T-helper 1 cell treated with Interleukin-12 subunit alpha and Interleukin-12 subunit beta and Interleukin-4 antibody, amounts not matched to agents 30 ng/mL and 1 ng/mL, for 36 hours (primary cell): ENCODE measurements around the gene UQCC5. TPM values are rescaled to one million over a fixed set of nuclear protein-coding genes. Genes with fewer than 3 reads are reported as not detected.

Experiments used
- intact Hi-C: fragments of 100-400 bp; cut with micrococcal nuclease; formaldehyde crosslinking; loops from one replicate; pipeline ENCODE4 v1.15.1; 2024
- total RNA-seq: library from RNA; stranded (reverse); gene quantifications from 2 replicates; pipeline ENCODE4 v1.2.3, GENCODE V29; 2022

Gene UQCC5, protein sequence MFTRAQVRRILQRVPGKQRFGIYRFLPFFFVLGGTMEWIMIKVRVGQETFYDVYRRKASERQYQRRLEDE
- total RNA-seq, result 5.0 and 5.1 TPM in 2 replicates

GRCh38 chr3:52536369-52537164 lies at the start of gene UQCC5:
UQCC5 (plus strand) TSS chr3:52536605; CDS start chr3:52536756, 151 bp downstream.
- intact Hi-C loops, result loop anchor here (1.0 to 10.0 kb wide), 14 partner anchors 81 to 864 kb away; partner anchors contain the start of genes ALAS1, DCP1A, NISCH and PBRM1

DNA sequence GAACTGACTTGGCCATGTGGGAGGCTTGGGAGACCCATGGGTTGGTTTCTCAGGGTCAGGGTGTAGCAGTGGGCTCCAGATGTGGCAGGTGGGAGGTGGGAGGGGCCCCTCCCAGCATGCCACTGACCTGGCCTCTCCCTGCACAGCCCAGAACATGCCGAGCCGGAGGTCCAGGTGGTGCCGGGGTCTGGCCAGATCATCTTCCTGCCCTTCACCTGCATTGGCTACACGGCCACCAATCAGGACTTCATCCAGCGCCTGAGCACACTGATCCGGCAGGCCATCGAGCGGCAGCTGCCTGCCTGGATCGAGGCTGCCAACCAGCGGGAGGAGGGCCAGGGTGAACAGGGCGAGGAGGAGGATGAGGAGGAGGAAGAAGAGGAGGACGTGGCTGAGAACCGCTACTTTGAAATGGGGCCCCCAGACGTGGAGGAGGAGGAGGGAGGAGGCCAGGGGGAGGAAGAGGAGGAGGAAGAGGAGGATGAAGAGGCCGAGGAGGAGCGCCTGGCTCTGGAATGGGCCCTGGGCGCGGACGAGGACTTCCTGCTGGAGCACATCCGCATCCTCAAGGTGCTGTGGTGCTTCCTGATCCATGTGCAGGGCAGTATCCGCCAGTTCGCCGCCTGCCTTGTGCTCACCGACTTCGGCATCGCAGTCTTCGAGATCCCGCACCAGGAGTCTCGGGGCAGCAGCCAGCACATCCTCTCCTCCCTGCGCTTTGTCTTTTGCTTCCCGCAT lies 49.2 kb upstream of the UQCC5 start:
- intact Hi-C loops, result no loop called here

- intact Hi-C loops, result no loop called here
Observed at GRCh38 chr3:52487788-52488691, 48.4 kb upstream of the UQCC5 start.

GRCh38 chr3:52488746-52489145 lies 47.7 kb upstream of the UQCC5 start:
- intact Hi-C loops, result no loop called here

DNA sequence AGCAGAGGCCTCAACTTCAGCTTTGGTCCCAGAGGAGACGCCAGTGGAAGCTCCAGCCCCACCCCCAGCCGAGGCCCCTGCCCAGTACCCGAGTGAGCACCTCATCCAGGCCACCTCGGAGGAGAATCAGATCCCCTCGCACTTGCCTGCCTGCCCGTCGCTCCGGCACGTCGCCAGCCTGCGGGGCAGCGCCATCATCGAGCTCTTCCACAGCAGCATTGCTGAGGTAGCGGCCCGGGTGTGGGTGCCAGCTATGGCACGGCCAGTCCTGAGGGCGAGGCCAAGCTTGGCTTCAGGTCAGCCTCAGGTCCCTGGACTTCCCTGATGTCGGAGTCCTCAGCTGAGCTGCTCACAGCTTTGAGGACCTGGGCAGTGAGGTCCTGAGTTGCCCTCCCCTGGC lies 47.0 kb upstream of the UQCC5 start:
- intact Hi-C loops, result no loop called here

- intact Hi-C loops, result no loop called here
Observed at GRCh38 chr3:52490035-52490938, 46.1 kb upstream of the UQCC5 start.

- intact Hi-C loops, result no loop called here
Observed at GRCh38 chr3:52490939-52491526, 45.4 kb upstream of the UQCC5 start.

- intact Hi-C loops, result no loop called here
Observed at GRCh38 chr3:52492059-52492458, 44.3 kb upstream of the UQCC5 start.

DNA sequence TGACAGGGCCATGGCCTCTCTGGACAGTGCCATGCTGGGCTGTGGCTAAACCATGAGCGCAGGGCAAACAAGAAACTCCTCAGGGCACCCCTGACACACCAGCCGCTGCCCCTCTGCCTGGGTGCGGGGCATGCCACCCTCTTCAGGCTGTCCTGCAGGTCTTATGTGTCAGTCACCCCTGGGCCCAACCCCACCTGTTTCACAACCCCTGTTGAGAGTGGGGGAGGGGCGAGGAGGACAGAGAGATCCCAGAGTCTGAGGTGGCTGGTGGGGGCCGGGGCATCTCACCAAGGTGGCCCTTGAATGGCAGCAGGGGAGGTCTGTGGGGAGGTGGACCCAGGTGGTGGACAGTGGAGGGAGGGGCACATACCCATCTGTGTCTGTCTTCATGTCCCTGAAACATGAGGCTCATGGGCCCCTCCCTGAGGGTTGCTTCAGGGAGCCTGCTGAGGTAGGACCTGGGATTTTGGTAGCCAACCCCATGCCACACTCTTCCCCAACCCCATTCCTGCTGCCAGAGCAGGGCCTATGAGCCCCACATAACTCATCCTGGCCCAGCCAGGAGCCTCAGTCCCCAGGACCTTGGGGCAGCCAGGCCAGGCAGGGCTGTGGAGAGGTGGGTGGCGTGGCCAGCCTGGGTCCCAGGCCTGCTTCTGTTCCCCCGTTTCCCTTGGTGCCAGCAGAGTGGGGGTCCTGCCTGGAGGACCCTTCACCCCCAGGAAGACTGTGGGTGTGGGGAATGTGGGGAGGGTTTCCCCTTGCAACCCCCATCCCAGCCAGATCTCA lies 43.0 kb upstream of the UQCC5 start:
- intact Hi-C loops, result no loop called here

GRCh38 chr3:52494445-52494844 lies 42.0 kb upstream of the UQCC5 start:
- intact Hi-C loops, result no loop called here

DNA sequence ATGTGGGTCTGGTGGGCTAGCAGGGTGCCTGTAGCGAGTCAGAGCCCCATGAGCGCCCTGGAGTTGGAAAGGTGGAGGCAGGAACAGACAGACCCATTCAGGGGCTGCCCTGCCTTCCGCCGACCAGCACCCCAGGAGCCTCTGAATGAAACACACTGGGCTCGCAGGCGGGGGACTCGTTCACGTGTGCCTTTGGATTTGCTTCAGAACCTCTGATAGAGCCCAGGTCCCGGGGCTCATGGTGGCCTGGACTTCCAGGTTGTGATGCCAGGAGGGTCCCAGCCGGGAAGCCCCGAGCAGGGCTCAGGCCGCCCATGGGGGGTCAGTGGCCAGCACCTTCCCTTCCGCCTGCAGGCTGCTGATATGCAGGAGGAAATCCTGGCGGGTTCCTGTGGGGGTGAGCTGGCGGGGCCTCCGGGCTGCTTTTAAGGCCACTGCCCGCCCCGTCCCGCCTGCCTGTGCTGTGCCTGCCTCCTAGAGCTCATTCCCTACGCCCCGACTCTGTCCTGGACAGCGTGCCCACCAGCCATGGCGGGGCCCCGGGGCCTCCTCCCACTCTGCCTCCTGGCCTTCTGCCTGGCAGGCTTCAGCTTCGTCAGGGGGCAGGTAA lies 41.4 kb upstream of the UQCC5 start, which contains the start of gene STAB1:
TSS of gene STAB1 (plus strand) at position 453 of the 610 bp plus-strand sequence. CDS start at position 529, 76 bp downstream.
- intact Hi-C loops, result no loop called here

- intact Hi-C loops, result no loop called here
Observed at GRCh38 chr3:52495777-52496602, 40.4 kb upstream of the UQCC5 start.

DNA sequence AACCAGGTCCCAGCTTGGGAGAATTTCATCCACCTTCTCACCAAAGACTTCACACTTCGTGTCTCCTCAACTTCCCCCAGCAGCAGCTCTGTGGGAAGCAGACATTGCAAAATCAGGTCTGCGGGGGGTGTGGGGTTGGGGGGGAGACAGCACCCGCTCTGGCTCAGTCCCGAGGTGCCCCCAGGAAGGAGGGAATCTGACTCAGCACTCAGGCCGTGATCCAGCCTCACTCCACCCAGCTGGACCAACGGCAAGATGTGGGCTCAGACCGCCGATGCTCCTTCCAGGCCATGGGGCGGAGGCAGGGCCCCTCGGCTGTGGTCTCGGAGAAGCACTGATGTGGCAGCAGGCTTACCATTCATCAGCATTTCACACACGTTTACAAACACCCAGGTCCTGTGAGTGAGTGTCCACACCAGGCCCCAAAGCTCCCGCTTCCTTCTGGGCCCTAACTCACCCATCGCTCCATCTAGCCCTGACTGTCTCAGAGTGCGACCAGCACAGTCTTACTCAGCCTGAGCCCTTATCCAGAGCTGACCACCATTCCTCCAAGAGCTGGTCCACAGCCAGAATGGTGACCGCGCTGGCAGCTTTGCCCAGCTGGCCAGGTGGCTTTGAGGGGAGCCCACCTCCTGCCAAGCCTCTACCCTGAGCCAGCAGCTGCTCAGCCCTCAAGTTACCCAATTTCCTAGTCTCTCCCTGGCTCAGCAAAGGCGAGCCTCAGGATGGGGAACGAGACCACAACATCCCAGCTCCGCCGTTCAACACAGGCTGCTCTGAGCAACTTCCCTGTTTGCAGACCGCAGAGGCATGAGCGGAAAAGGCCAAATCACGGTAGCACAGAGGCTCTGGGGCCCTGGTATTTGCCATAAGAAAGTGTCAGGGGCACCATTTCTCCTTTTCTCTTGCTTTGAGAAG lies 38.0 kb upstream of the UQCC5 start:
- intact Hi-C loops, result no loop called here

DNA sequence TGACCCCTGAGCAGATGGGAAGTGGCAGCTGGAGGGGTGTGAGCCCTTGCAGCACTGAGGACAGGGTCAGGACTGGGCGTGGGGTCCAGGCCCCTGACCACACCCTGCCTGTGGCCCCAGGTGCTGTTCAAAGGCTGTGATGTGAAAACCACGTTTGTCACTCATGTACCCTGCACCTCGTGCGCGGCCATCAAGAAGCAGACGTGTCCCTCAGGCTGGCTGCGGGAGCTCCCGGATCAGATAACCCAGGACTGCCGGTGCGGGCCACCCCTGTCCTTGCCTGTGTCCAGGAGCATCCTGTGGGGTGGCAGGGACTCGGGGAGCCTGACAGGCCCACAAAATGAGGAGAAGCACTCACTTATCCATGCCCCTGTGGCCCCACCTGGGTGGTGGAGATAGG lies 35.4 kb upstream of the UQCC5 start:
- intact Hi-C loops, result no loop called here

DNA sequence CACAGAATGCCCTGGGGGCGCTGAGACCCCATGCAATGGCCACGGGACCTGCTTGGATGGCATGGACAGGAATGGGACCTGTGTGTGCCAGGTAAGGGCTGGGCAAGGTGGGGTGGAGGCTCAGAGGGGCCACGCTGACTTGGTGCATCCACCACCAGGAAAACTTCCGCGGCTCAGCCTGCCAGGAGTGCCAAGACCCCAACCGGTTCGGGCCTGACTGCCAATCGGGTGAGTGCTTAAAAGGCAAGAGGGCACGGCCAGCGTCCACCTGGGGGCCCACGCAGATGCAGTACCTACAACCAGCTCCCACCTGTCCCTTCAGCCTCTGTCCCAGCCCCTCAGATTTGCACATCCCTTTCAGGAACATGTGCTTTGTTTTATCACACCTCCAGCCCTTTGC lies 34.4 kb upstream of the UQCC5 start:
- intact Hi-C loops, result no loop called here

DNA sequence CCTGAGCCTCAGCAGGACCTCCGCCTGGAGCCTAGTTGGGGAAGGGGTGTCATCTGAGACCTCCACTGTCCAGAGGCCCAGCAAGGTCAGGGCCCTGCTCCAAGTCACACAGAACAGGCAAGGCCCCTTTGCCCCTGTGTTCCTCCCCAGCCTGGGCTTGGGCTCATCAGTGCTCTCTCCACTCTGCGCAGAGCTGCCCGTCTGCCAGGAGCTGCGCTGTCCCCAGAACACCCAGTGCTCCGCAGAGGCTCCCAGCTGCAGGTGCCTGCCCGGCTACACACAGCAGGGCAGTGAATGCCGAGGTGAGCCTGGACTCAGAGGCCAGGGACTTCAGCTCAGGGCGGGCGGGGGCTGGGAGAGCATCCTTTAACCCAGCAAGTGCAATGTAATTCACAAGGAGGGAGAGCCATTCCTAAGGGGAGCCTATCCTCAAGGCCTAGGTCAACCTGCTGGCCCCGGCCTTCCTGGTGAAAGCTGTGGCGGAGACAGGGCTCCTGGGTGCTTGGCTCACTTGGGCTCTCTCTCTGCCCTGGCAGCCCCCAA lies 33.5 kb upstream of the UQCC5 start:
- intact Hi-C loops, result no loop called here
